ENCODE measurements around the gene NLRP1. TPM values are rescaled to one million over a fixed set of nuclear protein-coding genes. Genes with fewer than 3 reads are reported as not detected.

Gene NLRP1
- total and polyA plus RNA-seq, 2 of the 13 experiments (the other 11 are each of a cell fraction or from before 2014, with no cell fraction given) = 3.4 to 3.7 TPM

DNA sequence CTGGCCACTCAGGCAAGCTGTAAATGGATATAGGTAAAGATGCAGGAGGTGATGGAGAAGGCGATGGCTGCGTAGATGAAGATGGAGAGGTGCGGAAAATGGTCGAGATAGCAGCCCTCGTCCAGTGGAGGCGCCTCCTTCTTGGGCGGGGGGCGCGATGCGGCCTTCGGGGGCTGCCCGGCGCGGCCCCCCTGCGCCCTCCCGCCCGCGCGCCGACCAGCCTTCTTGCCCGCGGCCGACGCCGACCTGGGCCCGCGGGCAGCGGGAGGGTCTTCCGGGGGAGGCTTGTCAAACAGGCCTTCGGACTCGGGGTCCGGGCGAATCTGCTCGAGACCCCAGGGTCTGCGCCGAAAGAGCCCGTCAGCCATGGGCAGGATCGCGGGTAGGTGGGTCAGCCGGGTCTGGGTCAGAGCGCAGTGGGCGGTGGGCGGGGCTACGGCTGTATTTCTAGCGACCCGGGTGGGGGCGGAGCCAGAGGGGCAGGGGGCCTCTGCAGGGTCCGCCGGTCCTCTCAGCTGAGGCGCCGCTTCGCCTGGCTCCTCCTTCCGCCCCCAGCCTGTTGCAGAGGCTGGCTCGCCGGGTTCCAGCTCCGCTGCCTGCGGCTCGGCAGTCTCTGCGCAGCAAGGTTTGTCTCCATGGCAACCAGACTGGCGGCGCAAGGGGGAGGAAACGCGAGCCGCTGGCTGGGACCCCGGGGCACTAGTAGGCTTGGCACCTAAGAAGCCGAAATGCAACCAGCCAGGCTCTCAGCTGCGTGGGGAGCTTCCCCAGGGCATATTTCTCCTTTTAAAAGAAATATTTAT lies 83.5 kb downstream of the NLRP1 start (continued):
- TF ChIP-seq ZNF75D (CRISPR knock-in tag; IDR thresholded peaks at IDR 0.05; ENCODE audit: borderline replicate concordance) (no peak), STAT6 (CRISPR knock-in tag; IDR thresholded peaks at IDR 0.05; ENCODE audit: borderline replicate concordance) (no peak), ZNF430 (CRISPR knock-in tag; IDR thresholded peaks at IDR 0.05) (peak; percentile 83; the same call in 1 of the 2 replicates), ZBTB39 (CRISPR knock-in tag; IDR thresholded peaks at IDR 0.05) (no peak), RFX1 (IDR thresholded peaks at IDR 0.05) (peak; percentile 75), ZNF207 (IDR thresholded peaks at IDR 0.05; ENCODE audit: borderline replicate concordance) (no peak), ZNF770 (CRISPR knock-in tag; IDR thresholded peaks at IDR 0.05) (no peak), MTF2 (CRISPR knock-in tag; IDR thresholded peaks at IDR 0.05; ENCODE audit: borderline replicate concordance) (no peak), HDAC1 (CRISPR knock-in tag; IDR thresholded peaks at IDR 0.05) (peak; percentile 66), ZNF777 (CRISPR knock-in tag; IDR thresholded peaks at IDR 0.05) (no peak), HNRNPLL (IDR thresholded peaks at IDR 0.05; ENCODE audit: low read depth, low read length, poor library complexity, severe bottlenecking) (peak; percentile 99), ZSCAN29 (CRISPR knock-in tag; conservative IDR thresholded peaks at IDR 0.05) (no peak), LCORL (IDR thresholded peaks at IDR 0.05) (no peak), LCORL (CRISPR knock-in tag; IDR thresholded peaks at IDR 0.05) (no peak), RORA (CRISPR knock-in tag; IDR thresholded peaks at IDR 0.05) (no peak)
- TF ChIP-seq, protein P1, sequence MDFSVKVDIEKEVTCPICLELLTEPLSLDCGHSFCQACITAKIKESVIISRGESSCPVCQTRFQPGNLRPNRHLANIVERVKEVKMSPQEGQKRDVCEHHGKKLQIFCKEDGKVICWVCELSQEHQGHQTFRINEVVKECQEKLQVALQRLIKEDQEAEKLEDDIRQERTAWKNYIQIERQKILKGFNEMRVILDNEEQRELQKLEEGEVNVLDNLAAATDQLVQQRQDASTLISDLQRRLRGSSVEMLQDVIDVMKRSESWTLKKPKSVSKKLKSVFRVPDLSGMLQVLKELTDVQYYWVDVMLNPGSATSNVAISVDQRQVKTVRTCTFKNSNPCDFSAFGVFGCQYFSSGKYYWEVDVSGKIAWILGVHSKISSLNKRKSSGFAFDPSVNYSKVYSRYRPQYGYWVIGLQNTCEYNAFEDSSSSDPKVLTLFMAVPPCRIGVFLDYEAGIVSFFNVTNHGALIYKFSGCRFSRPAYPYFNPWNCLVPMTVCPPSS (IDR thresholded peaks at IDR 0.05) = no peak
- TF ChIP-seq, protein P2, sequence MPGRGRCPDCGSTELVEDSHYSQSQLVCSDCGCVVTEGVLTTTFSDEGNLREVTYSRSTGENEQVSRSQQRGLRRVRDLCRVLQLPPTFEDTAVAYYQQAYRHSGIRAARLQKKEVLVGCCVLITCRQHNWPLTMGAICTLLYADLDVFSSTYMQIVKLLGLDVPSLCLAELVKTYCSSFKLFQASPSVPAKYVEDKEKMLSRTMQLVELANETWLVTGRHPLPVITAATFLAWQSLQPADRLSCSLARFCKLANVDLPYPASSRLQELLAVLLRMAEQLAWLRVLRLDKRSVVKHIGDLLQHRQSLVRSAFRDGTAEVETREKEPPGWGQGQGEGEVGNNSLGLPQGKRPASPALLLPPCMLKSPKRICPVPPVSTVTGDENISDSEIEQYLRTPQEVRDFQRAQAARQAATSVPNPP (CRISPR knock-in tag; IDR thresholded peaks at IDR 0.05) = no peak
- TF ChIP-seq, protein P3, sequence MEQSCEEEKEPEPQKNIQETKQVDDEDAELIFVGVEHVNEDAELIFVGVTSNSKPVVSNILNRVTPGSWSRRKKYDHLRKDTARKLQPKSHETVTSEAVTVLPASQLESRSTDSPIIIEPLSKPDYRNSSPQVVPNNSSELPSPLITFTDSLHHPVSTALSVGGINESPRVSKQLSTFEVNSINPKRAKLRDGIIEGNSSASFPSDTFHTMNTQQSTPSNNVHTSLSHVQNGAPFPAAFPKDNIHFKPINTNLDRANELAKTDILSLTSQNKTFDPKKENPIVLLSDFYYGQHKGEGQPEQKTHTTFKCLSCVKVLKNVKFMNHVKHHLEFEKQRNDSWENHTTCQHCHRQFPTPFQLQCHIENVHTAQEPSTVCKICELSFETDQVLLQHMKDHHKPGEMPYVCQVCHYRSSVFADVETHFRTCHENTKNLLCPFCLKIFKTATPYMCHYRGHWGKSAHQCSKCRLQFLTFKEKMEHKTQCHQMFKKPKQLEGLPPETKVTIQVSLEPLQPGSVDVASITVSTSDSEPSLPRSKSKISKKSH (CRISPR knock-in tag; IDR thresholded peaks at IDR 0.05; ENCODE audit: borderline replicate concordance) = peak; percentile 37; the same call in 1 of the 2 replicates

Measured in HepG2 (cell line).